Stimulated activated CD4-positive, alpha-beta T cell treated with anti-CD3 and anti-CD28 coated beads, Interleukin-4, amount 100 ng/mL, for 4 hours (primary cell): Measurements from ENCODE around the gene ZNF860.
"Not testable (repeated sequence)": the region's sequence is repeated elsewhere in the genome, so short reads cannot be mapped to it uniquely, and the experiment has no call there.

Experiments
- DNase-seq, 2 experiments: peaks; one replicate each; pipeline ENCODE4 v3.0.0-alpha.2; 2020

Gene ZNF860

GRCh38 chr3:31962801-31963205 is 18.7 kb upstream of the ZNF860 start:
- no peak for DNase-seq

- no peak for DNase-seq
Measured at GRCh38 chr3:31966978-31967591, 14.5 kb upstream of the ZNF860 start.

GRCh38 chr3:31967592-31967991 is 14.0 kb upstream of the ZNF860 start:
- DNase-seq = no peak

GRCh38 chr3:31968369-31968926 is 13.1 kb upstream of the ZNF860 start:
- no peak for DNase-seq

GRCh38 chr3:31968927-31969418 is 12.6 kb upstream of the ZNF860 start:
- DNase-seq = no peak

- DNase-seq = no peak
Measured at GRCh38 chr3:31971607-31972006, 9.9 kb upstream of the ZNF860 start.

GRCh38 chr3:31973081-31973480 is 8.5 kb upstream of the ZNF860 start:
- no peak for DNase-seq

GRCh38 chr3:31973837-31974236 is 7.7 kb upstream of the ZNF860 start:
- DNase-seq = no peak

- DNase-seq = no peak
Measured at GRCh38 chr3:31974471-31974870, 7.1 kb upstream of the ZNF860 start.

GRCh38 chr3:31974964-31975363 is 6.6 kb upstream of the ZNF860 start:
- DNase-seq = no peak

GRCh38 chr3:31976302-31976701 is 5.2 kb upstream of the ZNF860 start:
- no peak for DNase-seq

- no peak for DNase-seq
Measured at GRCh38 chr3:31977736-31978135, 3.8 kb upstream of the ZNF860 start.

- no peak for DNase-seq
Measured at GRCh38 chr3:31978553-31978952, 3.0 kb upstream of the ZNF860 start.

GRCh38 chr3:31979001-31979697 is 2.4 kb upstream of the ZNF860 start:
- no peak for DNase-seq

GRCh38 chr3:31980530-31981205 is 882 bp upstream of the ZNF860 start:
- DNase-seq = peak; percentile 42 to 46

- DNase-seq = no peak
Measured at GRCh38 chr3:31984321-31984720, 2.8 kb downstream of the ZNF860 start.

GRCh38 chr3:31985831-31986230 is 4.3 kb downstream of the ZNF860 start:
- no peak for DNase-seq

- no peak for DNase-seq
Measured at GRCh38 chr3:31988271-31988670, 6.7 kb downstream of the ZNF860 start.

GRCh38 chr3:31992995-31993394 is 11.4 kb downstream of the ZNF860 start:
- not testable (repeated sequence) for DNase-seq

GRCh38 chr3:31993843-31994242 is 12.3 kb downstream of the ZNF860 start:
- no peak for DNase-seq

- not testable (repeated sequence) for DNase-seq
Measured at GRCh38 chr3:31995026-31995425, 13.5 kb downstream of the ZNF860 start.

GRCh38 chr3:31996195-31996594 is 14.6 kb downstream of the ZNF860 start:
- DNase-seq = no peak

GRCh38 chr3:31997500-31997899 is 15.9 kb downstream of the ZNF860 start:
- DNase-seq = no peak
